Trophoblast cell (in vitro differentiated cells and primary cell): ENCODE data around the gene PLAC8.

ENCODE experiments used
- DNase-seq, 2 donors: peaks; one replicate each; pipeline ENCODE4 v3.0.0-alpha.2; 2016
- H2AFZ ChIP-seq: 2 replicates; pipeline ENCODE4 v1.6.1; 2013; ENCODE audit warnings: low read length, moderate library complexity, mild to moderate bottlenecking; ENCODE audit not compliant: insufficient read depth, poor library complexity
- H2AK5ac ChIP-seq: 2 replicates; pipeline ENCODE4 v1.6.1; 2013; ENCODE audit warnings: mild to moderate bottlenecking, low read length
- H2BK120ac ChIP-seq: 2 replicates; pipeline ENCODE4 v1.6.1; 2013; ENCODE audit warnings: low read length, mild to moderate bottlenecking, moderate library complexity; ENCODE audit not compliant: insufficient read depth, poor library complexity
- H2BK12ac ChIP-seq: 2 replicates; pipeline ENCODE4 v1.6.1; 2013; ENCODE audit warnings: mild to moderate bottlenecking, low read length, moderate library complexity
- H2BK5ac ChIP-seq: 2 replicates; pipeline ENCODE4 v1.6.1; 2013; ENCODE audit warnings: low read length, low read depth, moderate library complexity, mild to moderate bottlenecking; ENCODE audit not compliant: poor library complexity
- H3K14ac ChIP-seq: 2 replicates; pipeline ENCODE4 v1.6.1; 2013; ENCODE audit warnings: mild to moderate bottlenecking, low read length
- H3K18ac ChIP-seq: 2 replicates; pipeline ENCODE4 v1.6.1; 2013; ENCODE audit warnings: mild to moderate bottlenecking, low read length
- H3K23ac ChIP-seq: 2 replicates; pipeline ENCODE4 v1.6.1; 2013; ENCODE audit warnings: low read length
- H3K27ac ChIP-seq: 2 replicates; pipeline ENCODE4 v1.5.1; 2013; ENCODE audit warnings: low read depth, mild to moderate bottlenecking, inconsistent platforms, low read length, moderate library complexity
- H3K27me3 ChIP-seq: 2 replicates; pipeline ENCODE4 v1.6.1; 2013; ENCODE audit warnings: inconsistent platforms, mild to moderate bottlenecking, low read length, moderate library complexity; ENCODE audit not compliant: insufficient read depth
- H3K36me3 ChIP-seq, 2 experiments: 1 replicate in 1 of 2; 2 replicates in 1 of 2; pipeline ENCODE4 v1.6.1; 2013; ENCODE audit warnings: low read length in 2 of 2, mild to moderate bottlenecking in 2 of 2, moderate library complexity in 1 of 2; ENCODE audit not compliant: insufficient read depth in 2 of 2, control insufficient read depth in 1 of 2
- H3K4ac ChIP-seq: 2 replicates; pipeline ENCODE4 v1.6.1; 2013; ENCODE audit warnings: low read depth, mild to moderate bottlenecking, low read length, moderate library complexity
- H3K4me1 ChIP-seq, 2 experiments: 1 replicate in 1 of 2; 2 replicates in 1 of 2; pipeline ENCODE4 v1.6.1; 2013; ENCODE audit warnings: low read length in 2 of 2, mild to moderate bottlenecking in 2 of 2, moderate library complexity in 1 of 2; ENCODE audit not compliant: insufficient read depth in 2 of 2, control insufficient read depth in 1 of 2
- H3K4me2 ChIP-seq: 2 replicates; pipeline ENCODE4 v1.6.1; 2013; ENCODE audit warnings: inconsistent platforms, mild to moderate bottlenecking, low read length, moderate library complexity
- H3K4me3 ChIP-seq: 2 replicates; pipeline ENCODE4 v1.5.1; 2013; ENCODE audit warnings: mild to moderate bottlenecking, low read depth, low read length, inconsistent platforms
- H3K79me1 ChIP-seq: one replicate; pipeline ENCODE4 v1.6.1; 2013; ENCODE audit warnings: low read length
- H3K79me2 ChIP-seq: 2 replicates; pipeline ENCODE4 v1.6.1; 2013; ENCODE audit warnings: low read length, mild to moderate bottlenecking; ENCODE audit not compliant: control insufficient read depth, insufficient read depth, poor library complexity
- H3K9ac ChIP-seq: 2 replicates; pipeline ENCODE4 v1.6.1; 2013; ENCODE audit warnings: mild to moderate bottlenecking, low read length
- H3K9me3 ChIP-seq: 2 replicates; pipeline ENCODE4 v1.6.1; 2013; ENCODE audit warnings: low read depth, mild to moderate bottlenecking, control low read depth, inconsistent platforms, low read length; ENCODE audit not compliant: insufficient read depth
- H4K12ac ChIP-seq: 2 replicates; pipeline ENCODE4 v1.6.1; 2013; ENCODE audit warnings: low read depth, mild to moderate bottlenecking, low read length, moderate library complexity
- H4K8ac ChIP-seq: 2 replicates; pipeline ENCODE4 v1.6.1; 2013; ENCODE audit warnings: low read depth, mild to moderate bottlenecking, low read length, moderate library complexity
- H4K91ac ChIP-seq: one replicate; pipeline ENCODE4 v1.6.1; 2013; ENCODE audit warnings: low read depth, mild to moderate bottlenecking, low read length, moderate library complexity
- WGBS: extraction: QIAGEN DNeasy Blood & Tissue Kit; methylation state at CpG from one replicate; pipeline ENCODE4 v1.1.7; 2013; ENCODE audit warnings: missing lambda C conversion rate; ENCODE audit not compliant: insufficient read length, insufficient coverage; ENCODE audit errors: extremely low coverage; 5-methylcytosine and 5-hydroxymethylcytosine counted together

The PLAC8 gene

GRCh38 chr4:83128240-83128929, 13.9 kb upstream of the PLAC8 start:
- no peak overlapping the region for H3K27ac ChIP-seq
- H3K4me3 ChIP-seq: no peak overlapping the region
- WGBS: no CpG with 5 or more reads among the region's 5 CpGs
- H3K14ac ChIP-seq: no peak overlapping the region
- H4K91ac ChIP-seq: no peak overlapping the region
- no peaks in the 10 kb centered on the region for H3K9me3 ChIP-seq
- H3K79me2 ChIP-seq: no peaks in the 10 kb centered on the region
- DNase-seq: peak; percentile 82 to 88
- H3K23ac ChIP-seq: no peak overlapping the region
- no peak overlapping the region for H3K18ac ChIP-seq
- no peak overlapping the region for H2BK12ac ChIP-seq
- no peak overlapping the region for H2AFZ ChIP-seq
- H2BK5ac ChIP-seq: no peak overlapping the region
- no peaks in the 10 kb centered on the region for H3K4me1 ChIP-seq
- H3K27me3 ChIP-seq: no peaks in the 10 kb centered on the region
- no peak overlapping the region for H3K9ac ChIP-seq
- no peak overlapping the region for H2AK5ac ChIP-seq
- H3K4me2 ChIP-seq: no peak overlapping the region
- H3K4ac ChIP-seq: no peak overlapping the region
- no peak overlapping the region for H2BK120ac ChIP-seq
- no peak overlapping the region for H4K8ac ChIP-seq
- H3K36me3 ChIP-seq: no peaks in the 10 kb centered on the region
- H4K12ac ChIP-seq: no peak overlapping the region
- H3K79me1 ChIP-seq: no peaks in the 10 kb centered on the region

GRCh38 chr4:83125738-83126141, 11.2 kb upstream of the PLAC8 start:
- no peaks in the 10 kb centered on the region for H3K79me1 ChIP-seq
- WGBS: no CpG with 5 or more reads among the region's 9 CpGs

GRCh38 chr4:83124111-83124780, 9.7 kb upstream of the PLAC8 start:
- no peaks in the 10 kb centered on the region for H3K9me3 ChIP-seq
- H3K4ac ChIP-seq: no peak overlapping the region
- no peak overlapping the region for H2BK5ac ChIP-seq
- no peaks in the 10 kb centered on the region for H3K4me1 ChIP-seq
- no CpG with 5 or more reads among the region's 10 CpGs for WGBS
- no peak overlapping the region for H3K4me2 ChIP-seq
- no peak overlapping the region for H3K14ac ChIP-seq
- no peaks in the 10 kb centered on the region for H3K36me3 ChIP-seq
- H4K8ac ChIP-seq: no peak overlapping the region
- H2BK12ac ChIP-seq: no peak overlapping the region
- no peaks in the 10 kb centered on the region for H3K27me3 ChIP-seq
- peak; percentile 79 to 90 for DNase-seq
- H2BK120ac ChIP-seq: no peak overlapping the region
- no peak overlapping the region for H2AFZ ChIP-seq
- no peaks in the 10 kb centered on the region for H3K79me2 ChIP-seq
- no peaks in the 10 kb centered on the region for H3K79me1 ChIP-seq
- H3K4me3 ChIP-seq: no peak overlapping the region
- H2AK5ac ChIP-seq: no peak overlapping the region
- no peak overlapping the region for H3K9ac ChIP-seq
- no peak overlapping the region for H3K27ac ChIP-seq
- no peak overlapping the region for H4K12ac ChIP-seq
- H3K18ac ChIP-seq: no peak overlapping the region
- no peak overlapping the region for H4K91ac ChIP-seq
- no peak overlapping the region for H3K23ac ChIP-seq

More at GRCh38 chr4:83125738-83126141, 11.2 kb upstream of the PLAC8 start:
- Histone ChIP-seq H3K4me3 (no peak overlapping the region), H3K4ac (no peak overlapping the region), H2BK120ac (no peak overlapping the region), H2AFZ (no peak overlapping the region), H3K4me2 (no peak overlapping the region), H3K14ac (no peak overlapping the region), H3K4me1 (no peaks in the 10 kb centered on the region), H2BK12ac (no peak overlapping the region), H2BK5ac (no peak overlapping the region), H4K12ac (no peak overlapping the region), H3K9ac (no peak overlapping the region), H2AK5ac (no peak overlapping the region), H3K27me3 (no peaks in the 10 kb centered on the region), H3K36me3 (no peaks in the 10 kb centered on the region), H3K18ac (no peak overlapping the region), H3K23ac (no peak overlapping the region), H3K79me2 (no peaks in the 10 kb centered on the region), H3K27ac (no peak overlapping the region), H4K91ac (no peak overlapping the region), H3K9me3 (no peaks in the 10 kb centered on the region), H4K8ac (no peak overlapping the region)
- DNase-seq: peak; percentile 88 to 90

- Histone ChIP-seq H3K9me3 (no peaks in the 10 kb centered on the region), H4K12ac (no peak overlapping the region), H3K9ac (peak overlapping the region; percentile 53), H3K23ac (no peak overlapping the region), H4K91ac (no peak overlapping the region), H3K4ac (no peak overlapping the region), H3K79me1 (no peaks in the 10 kb centered on the region), H3K18ac (no peak overlapping the region), H3K27me3 (no peaks in the 10 kb centered on the region), H3K79me2 (no peaks in the 10 kb centered on the region), H2AFZ (no peak overlapping the region), H3K4me2 (no peak overlapping the region), H4K8ac (no peak overlapping the region), H3K4me1 (no peaks in the 10 kb centered on the region), H2BK12ac (no peak overlapping the region), H3K4me3 (no peak overlapping the region), H3K27ac (no peak overlapping the region), H3K14ac (no peak overlapping the region), H2BK5ac (no peak overlapping the region), H3K36me3 (no peaks in the 10 kb centered on the region), H2AK5ac (no peak overlapping the region), H2BK120ac (no peak overlapping the region)
- WGBS: no CpG with 5 or more reads among the region's 5 CpGs
- DNase-seq: no peak
Measured at GRCh38 chr4:83121246-83121645, 6.7 kb upstream of the PLAC8 start.
